Heart left ventricle (tissue), 16 donors: ENCODE data around the gene CCDC24. TPM values are rescaled to one million over a fixed set of nuclear protein-coding genes. Genes with fewer than 3 reads are reported as not detected.

ENCODE experiments used
- ATAC-seq, 4 donors: fragments of 200-7000 bp; cut with Tn5 transposase; one replicate each; pipeline ENCODE4 v1.9.1; 2020 to 2022; ENCODE audit warnings: moderate library complexity in 4 of 4, mild to moderate bottlenecking in 3 of 4, moderate number of reproducible peaks in 1 of 4
- DNase-seq, 5 donors: peaks; one replicate each; pipeline ENCODE4 v3.0.0-alpha.2; 2020
- H3K27ac ChIP-seq, 12 donors: fragments of 200-600 bp; sonication (generic) in 4 of 12; one replicate each; pipeline versions ENCODE4 v1.5.0 to v1.8.0; 2016 to 2022; ENCODE audit warnings: mild to moderate bottlenecking in 2 of 12
- H3K27me3 ChIP-seq, 9 donors: fragments of 200-600 bp; sonication (generic) in 2 of 9; one replicate each; pipeline versions ENCODE4 v1.5.1 to v1.8.0; 2016 to 2022; ENCODE audit warnings: mild to moderate bottlenecking in 3 of 9
- H3K36me3 ChIP-seq, 9 donors: fragments of 200-600 bp; sonication (generic) in 2 of 9; one replicate each; pipeline versions ENCODE4 v1.5.0 to v1.8.0; 2018 to 2022; ENCODE audit warnings: mild to moderate bottlenecking in 2 of 9
- H3K4me1 ChIP-seq, 12 donors: fragments of 200-600 bp; sonication (generic) in 4 of 12; one replicate each; pipeline versions ENCODE4 v1.5.0 to v1.8.0; 2016 to 2022; ENCODE audit warnings: mild to moderate bottlenecking in 3 of 12
- H3K4me3 ChIP-seq, 12 donors: fragments of 200-600 bp; sonication (generic) in 4 of 12; one replicate each; pipeline versions ENCODE4 v1.5.0 to v1.8.0; 2017 to 2022; ENCODE audit warnings: mild to moderate bottlenecking in 9 of 12, moderate library complexity in 4 of 12
- H3K9me3 ChIP-seq, 12 donors: fragments of 200-600 bp; sonication (generic) in 4 of 12; one replicate each; pipeline versions ENCODE4 v1.5.0 to v1.8.0; 2016 to 2022; ENCODE audit warnings: mild to moderate bottlenecking in 1 of 12
- CTCF ChIP-seq, 12 donors: fragments of 200-600 bp; sonication (generic) in 4 of 12; IDR thresholded peaks; one replicate each; pipeline versions ENCODE4 v1.5.0 to v1.8.0; 2018 to 2022; ENCODE audit warnings: antibody characterized with exemption in 12 of 12, mild to moderate bottlenecking in 5 of 12
- POLR2A ChIP-seq, 2 donors: fragments of 450-650 bp; IDR thresholded peaks; one replicate each; pipeline ENCODE4 v1.6.1; 2017; ENCODE audit warnings: antibody characterized with exemption in 2 of 2, mild to moderate bottlenecking in 2 of 2, moderate library complexity in 2 of 2
- WGBS, 4 donors: extraction: QIAGEN DNeasy Blood & Tissue Kit in 2 of 4; methylation state at CpG; one replicate each; pipeline versions ENCODE4 v1.1.5 to v1.1.7; 2013 to 2018; 5-methylcytosine and 5-hydroxymethylcytosine counted together
- intact Hi-C, 10 donors: fragments of 100-400 bp; cut with DNase I; formaldehyde crosslinking; loops; one replicate each; pipeline versions ENCODE4 v1.11.1 to v1.14.2; 2022
- polyA plus RNA-seq, 2 donors: library from polyadenylated mRNA; stranded (reverse); fragments of 200-250 nt; gene quantifications; one replicate each; pipeline ENCODE4 v1.2.3, GENCODE V29; 2013
- total RNA-seq, 9 donors: library from RNA; depleted of rRNA in 2 of 9; stranded (reverse); fragments of >200 nt in 2 of 9; fragmentation: NEBNext Ultra II Directional in 3 of 9; extraction: Animal tissue kit (Norgen Biotek cat#: 25700) in 3 of 9; gene quantifications; one replicate each; pipeline versions ENCODE4 v1.1.0 to v1.2.4, GENCODE V29; 2016 to 2023
- donor health status: ischemic (EF 13 %, LVEDD 7.1; RV severe dilation, severe dysfunction).
- donor health status: healthy with polysubstance abuse.
- donor health status: DM: no; HTN: yes; CAD: no.
- donor health status: DM: no; HTN: no; CAD: no.
- donor health status: ischemic (EF 25% LVEDD 6.9; RV normal size, moderate dysfunction).
- donor health status: ischemic (EF 25% LVEDD 5.7; RV mildly dilated, moderate dysfunction).
- donor health status: healthy.
- donor health status: DM: yes; HTN: yes; CAD: no.
- donor health status: ischemic (EF 35%, LVEDD 5.7; RV mildly dilated, moderate dysfunction).
- donor health status: nonischemic (EF 11% LVEDD 7.7; RV severe dilation, severe dysfunction).
- donor health status: DM: yes; HTN: yes; CAD: no.
- donor health status: PGD.
- donor health status: ischemic (EF 29% LVEDD 5.4; RV normal size, mild dysfunction).
- donor health status: nonischemic (EF 23%, LVEDD 6.1; RV moderate dilation, normal function).

The CCDC24 gene
- total and polyA plus RNA-seq, 11 donors: 0.67 to 3.4 (median 1.2) TPM

GRCh38 chr1:44002165-44002564 is 10.8 kb downstream of the CCDC24 start:
- intact Hi-C loops: loop anchor here in 3 of 10 donors (5.0 to 10.0 kb wide), 3 partner anchors 35 to 603 kb away; no protein-coding TSS in a partner anchor
- TF ChIP-seq POLR2A (IDR thresholded peaks at IDR 0.05) (no peak), CTCF (IDR thresholded peaks at IDR 0.05) (no peak)
- DNase-seq (no peak), ATAC-seq (no peak)
- WGBS, 4 donors: 77 to 84% (median 81%) methylated on average over 8 of the region's 8 CpGs
- H3K27ac ChIP-seq: no peak overlapping the region
- H3K9me3 ChIP-seq: no peaks in the 10 kb centered on the region
- H3K4me1 ChIP-seq: peaks cover 0 to 6% (median under 1%) of the 10 kb centered on the region in 12 donors
- no peaks in the 10 kb centered on the region for H3K36me3 ChIP-seq
- H3K4me3 ChIP-seq: no peak overlapping the region
- H3K27me3 ChIP-seq: no peaks in the 10 kb centered on the region

GRCh38 chr1:44002606-44003157 is 11.3 kb downstream of the CCDC24 start:
- H3K4me1 ChIP-seq: peaks cover 0 to 5% (median under 1%) of the 10 kb centered on the region in 12 donors
- DNase-seq (no peak), ATAC-seq (no peak)
- no peak overlapping the region for H3K4me3 ChIP-seq
- TF ChIP-seq CTCF (IDR thresholded peaks at IDR 0.05) (no peak), POLR2A (IDR thresholded peaks at IDR 0.05) (no peak)
- H3K27me3 ChIP-seq: no peaks in the 10 kb centered on the region
- WGBS, 4 donors: 75 to 88% (median 80%) methylated on average over 8 to 14 of the region's 14 CpGs
- H3K27ac ChIP-seq: no peak overlapping the region
- no peaks in the 10 kb centered on the region for H3K36me3 ChIP-seq
- H3K9me3 ChIP-seq: no peaks in the 10 kb centered on the region
- intact Hi-C loops: loop anchor here in 3 of 10 donors (5.0 to 10.0 kb wide), 3 partner anchors 35 to 602 kb away; no protein-coding TSS in a partner anchor

GRCh38 chr1:44008259-44008658 is 16.9 kb downstream of the CCDC24 start:
- no peaks in the 10 kb centered on the region for H3K27me3 ChIP-seq
- no peak overlapping the region for H3K27ac ChIP-seq
- TF ChIP-seq POLR2A (IDR thresholded peaks at IDR 0.05) (no peak), CTCF (IDR thresholded peaks at IDR 0.05) (no peak)
- H3K9me3 ChIP-seq: no peaks in the 10 kb centered on the region
- 92 to 96% (median 95%) methylated on average over 12 of the region's 12 CpGs for WGBS, 4 donors
- ATAC-seq (no peak), DNase-seq (no peak)
- H3K4me1 ChIP-seq: peaks cover 0 to 5% (median under 1%) of the 10 kb centered on the region in 12 donors
- H3K36me3 ChIP-seq: no peaks in the 10 kb centered on the region
- intact Hi-C loops: loop anchor here in 4 of 10 donors (2.0 to 10.0 kb wide), 5 partner anchors 27 to 597 kb away; no protein-coding TSS in a partner anchor
- H3K4me3 ChIP-seq: no peak overlapping the region

- Histone ChIP-seq H3K27me3 (no peaks in the 10 kb centered on the region), H3K9me3 (no peaks in the 10 kb centered on the region), H3K27ac (no peak overlapping the region), H3K4me3 (no peak overlapping the region), H3K4me1 (peaks cover 0 to 20% (median 0%) of the 10 kb centered on the region in 12 donors), H3K36me3 (no peaks in the 10 kb centered on the region)
- 71 to 92% (median 84%) methylated on average over 4 to 11 of the region's 11 CpGs for WGBS, 4 donors
- intact Hi-C loops: no loop called here
- ATAC-seq (no peak), DNase-seq (no peak)
- TF ChIP-seq POLR2A (IDR thresholded peaks at IDR 0.05) (no peak), CTCF (IDR thresholded peaks at IDR 0.05) (no peak)
These were observed 19.6 kb downstream of the CCDC24 start for GRCh38 chr1:44010935-44011471.
